HepG2 (cell line): ENCODE measurements around the gene TFF1. TPM values are rescaled to one million over a fixed set of nuclear protein-coding genes. Genes with fewer than 3 reads are reported as not detected.

ENCODE experiments used
- ADNP ChIP-seq: sonication (generic); formaldehyde crosslinking; IDR thresholded peaks from 2 replicates; pipeline ENCODE4 v1.4.0; 2020; ENCODE audit warnings: missing genetic modification reagents
- ARID5B ChIP-seq: IDR thresholded peaks from 2 replicates; pipeline ENCODE4 v1.4.0; 2020; ENCODE audit warnings: mild to moderate bottlenecking, missing genetic modification reagents
- CERS6 ChIP-seq: sonication (generic); formaldehyde crosslinking; IDR thresholded peaks from 2 replicates; pipeline ENCODE4 v1.5.0; 2020; ENCODE audit warnings: missing genetic modification reagents
- CREM ChIP-seq, 2 experiments: sonication (generic) in 1 of 2; formaldehyde crosslinking in 1 of 2; IDR thresholded peaks; 2 replicates each; pipeline versions ENCODE4 v1.4.0 to v1.6.1; 2016 to 2020; ENCODE audit warnings: antibody characterized with exemption in 1 of 2, mild to moderate bottlenecking in 1 of 2, missing genetic modification reagents in 1 of 2
- HMGA1 ChIP-seq: sonication (generic); formaldehyde crosslinking; conservative IDR thresholded peaks from 2 replicates; pipeline ENCODE4 v1.4.0; 2020; ENCODE audit warnings: missing genetic modification reagents
- KDM5A ChIP-seq: fragments of 200-600 bp; sonication (generic); IDR thresholded peaks from 2 replicates; pipeline ENCODE4 v1.7.0; 2018; ENCODE audit warnings: antibody characterized with exemption, mild to moderate bottlenecking, low read length, borderline replicate concordance
- MIER2 ChIP-seq: IDR thresholded peaks from 2 replicates; pipeline ENCODE4 v1.6.1; 2016; ENCODE audit warnings: missing biosample characterization, missing genetic modification reagents
- MZF1 ChIP-seq: sonication (generic); formaldehyde crosslinking; IDR thresholded peaks from 2 replicates; pipeline ENCODE4 v1.8.1; 2023; ENCODE audit warnings: mild to moderate bottlenecking, missing genetic modification reagents, borderline replicate concordance
- NAIF1 ChIP-seq: sonication (generic); formaldehyde crosslinking; IDR thresholded peaks from 2 replicates; pipeline ENCODE4 v1.5.0; 2020; ENCODE audit warnings: mild to moderate bottlenecking, missing genetic modification reagents, borderline replicate concordance
- NFRKB ChIP-seq: fragments of 450-650 bp; IDR thresholded peaks from 2 replicates; pipeline ENCODE4 v1.6.1; 2017
- PBX2 ChIP-seq: IDR thresholded peaks from 2 replicates; pipeline ENCODE4 v1.6.1; 2016; ENCODE audit warnings: control low read depth
- RARA ChIP-seq: IDR thresholded peaks from 2 replicates; pipeline ENCODE4 v1.6.1; 2016; ENCODE audit warnings: missing genetic modification reagents, missing compliant biosample characterization
- SAP130 ChIP-seq: IDR thresholded peaks from 2 replicates; pipeline ENCODE4 v1.6.1; 2016; ENCODE audit warnings: low read depth
- SMYD3 ChIP-seq: sonication (generic); formaldehyde crosslinking; IDR thresholded peaks from 2 replicates; pipeline ENCODE4 v1.8.1; 2023; ENCODE audit warnings: mild to moderate bottlenecking, missing genetic modification reagents
- THYN1 ChIP-seq: sonication (generic); formaldehyde crosslinking; IDR thresholded peaks from 2 replicates; pipeline ENCODE4 v1.8.1; 2023; ENCODE audit warnings: low read depth, mild to moderate bottlenecking, moderate library complexity, missing genetic modification reagents, borderline replicate concordance
- TSC22D2 ChIP-seq: sonication (generic); formaldehyde crosslinking; IDR thresholded peaks from 2 replicates; pipeline ENCODE4 v1.5.1; 2020; ENCODE audit warnings: missing genetic modification reagents, mild to moderate bottlenecking, borderline replicate concordance
- YY1 ChIP-seq: IDR thresholded peaks from 2 replicates; pipeline ENCODE4 v1.6.1; 2011; ENCODE audit warnings: low read length, low read depth, moderate library complexity, mild to moderate bottlenecking; ENCODE audit not compliant: insufficient read depth, insufficient replicate concordance
- ZBTB1 ChIP-seq: sonication (generic); formaldehyde crosslinking; IDR thresholded peaks from 2 replicates; pipeline ENCODE4 v1.4.0; 2020; ENCODE audit warnings: missing genetic modification reagents, borderline replicate concordance
- ZMYM3 ChIP-seq: sonication (generic); formaldehyde crosslinking; IDR thresholded peaks from 2 replicates; pipeline ENCODE4 v1.5.1; 2020; ENCODE audit warnings: mild to moderate bottlenecking, missing genetic modification reagents
- ZNF12 ChIP-seq: sonication (generic); formaldehyde crosslinking; IDR thresholded peaks from 2 replicates; pipeline ENCODE4 v1.5.0; 2020; ENCODE audit warnings: missing genetic modification reagents
- ZNF17 ChIP-seq: sonication (generic); formaldehyde crosslinking; IDR thresholded peaks from 2 replicates; pipeline ENCODE4 v1.5.0; 2020; ENCODE audit warnings: mild to moderate bottlenecking, missing genetic modification reagents
- ZNF3 ChIP-seq: IDR thresholded peaks from 2 replicates; pipeline ENCODE4 v1.7.0; 2017; ENCODE audit warnings: inconsistent platforms
- ZNF510 ChIP-seq: sonication (generic); formaldehyde crosslinking; IDR thresholded peaks from 2 replicates; pipeline ENCODE4 v1.4.0; 2020; ENCODE audit warnings: low read depth, mild to moderate bottlenecking, missing genetic modification reagents
- ZNF563 ChIP-seq: sonication (generic); formaldehyde crosslinking; IDR thresholded peaks from 2 replicates; pipeline ENCODE4 v1.8.0; 2022; ENCODE audit warnings: mild to moderate bottlenecking, moderate library complexity, missing genetic modification reagents
- ZNF749 ChIP-seq: sonication (generic); formaldehyde crosslinking; IDR thresholded peaks from 2 replicates; pipeline ENCODE4 v1.8.0; 2022; ENCODE audit warnings: mild to moderate bottlenecking, missing genetic modification reagents, moderate library complexity, borderline replicate concordance
- ZNF772 ChIP-seq: sonication (generic); formaldehyde crosslinking; IDR thresholded peaks from 2 replicates; pipeline ENCODE4 v1.5.0; 2020; ENCODE audit warnings: mild to moderate bottlenecking, missing genetic modification reagents
- ZNF850 ChIP-seq: sonication (generic); formaldehyde crosslinking; conservative IDR thresholded peaks from 2 replicates; pipeline ENCODE4 v1.9.0; 2021; ENCODE audit warnings: mild to moderate bottlenecking, missing genetic modification reagents
- polyA plus RNA-seq, 8 experiments: library from polyadenylated mRNA; depleted of rRNA in 3 of 8; stranded (reverse) in 7 of 8; unstranded in 1 of 8; fragments of >200 nt; fragmentation: Illumina TruSeq in 4 of 8; extraction: Trizol in 4 of 8; gene quantifications; 2 replicates each; pipeline versions ENCODE4 v1.2.1 to v1.2.3, GENCODE V29; 2011 to 2016; ENCODE audit warnings: low read depth in 4 of 8, missing spikeins in 1 of 8, mixed read lengths in 1 of 8; ENCODE audit not compliant: insufficient read depth in 1 of 8
- total RNA-seq, 5 experiments: library from RNA; depleted of rRNA; stranded (reverse); fragments of >200 nt; fragmentation: Illumina TruSeq; extraction: Trizol; gene quantifications; 2 replicates each; pipeline ENCODE4 v1.2.3, GENCODE V29; 2016; ENCODE audit warnings: low read depth in 1 of 5

Gene TFF1
- total and polyA plus RNA-seq, 2 of the 13 experiments (the other 11 are each of a cell fraction or from before 2014, with no cell fraction given), result 0.24 to 19.4 TPM

- TF ChIP-seq CERS6 (CRISPR knock-in tag) (no peak), CREM (IDR thresholded peaks at IDR 0.05) (peak; percentile 83), CREM (CRISPR knock-in tag; IDR thresholded peaks at IDR 0.05) (no peak), ZMYM3 (CRISPR knock-in tag) (peak; percentile 66), HMGA1 (no peak), ARID5B (CRISPR knock-in tag) (peak; percentile 98), YY1 (peak; percentile 13), ZNF3 (CRISPR knock-in tag) (no peak), ZBTB1 (CRISPR knock-in tag) (no peak), PBX2 (CRISPR knock-in tag) (no peak), SMYD3 (CRISPR knock-in tag) (no peak), ADNP (CRISPR knock-in tag) (no peak), NFRKB (no peak), SAP130 (peak; percentile 86), NAIF1 (no peak), THYN1 (no peak), MIER2 (CRISPR knock-in tag) (peak; percentile 60; the same call in 1 of the 2 replicates), TSC22D2 (CRISPR knock-in tag) (no peak; the same call in 1 of the 2 replicates), MZF1 (CRISPR knock-in tag) (no peak), KDM5A (no peak), ZNF749 (CRISPR knock-in tag) (peak; percentile 65; the same call in 1 of the 2 replicates), ZNF850 (no peak), RARA (CRISPR knock-in tag) (peak; percentile 97), ZNF772 (CRISPR knock-in tag) (no peak), ZNF17 (CRISPR knock-in tag) (no peak), ZNF12 (CRISPR knock-in tag) (peak; percentile 53; the same call in 1 of the 2 replicates), ZNF563 (CRISPR knock-in tag) (no peak), ZNF510 (CRISPR knock-in tag) (no peak)
These were observed 19.8 kb upstream of the TFF1 start (continued) for GRCh38 chr21:42386034-42386591.
